ENCODE data around the gene ZNF536.

- TF ChIP-seq REST (IDR thresholded peaks at IDR 0.05; ENCODE audit: insufficient read depth in 1 of 2, low read depth in 2 of 2, low read length in 1 of 2) (no peak), CTCF (IDR thresholded peaks at IDR 0.05) (no peak; the same call in 1 of the 2 replicates)
These were observed 65.7 kb downstream of the ZNF536 start for GRCh38 chr19:30437869-30438268.
